Measurements from ENCODE around the gene GAPDH.
"Not testable (repeated sequence)": the region's sequence is repeated elsewhere in the genome, so short reads cannot be mapped to it uniquely, and the experiment has no call there.

Gene GAPDH

GRCh38 chr12:6541371-6542165 is 7.3 kb downstream of the GAPDH start:
- in situ Hi-C loops (cut with MboI; ENCODE audit: low sequenced_read_pairs) = no loop called here

- in situ Hi-C loops (cut with MboI; ENCODE audit: low sequenced_read_pairs) = no loop called here
These were observed 8.1 kb downstream of the GAPDH start for GRCh38 chr12:6542209-6543009.

GRCh38 chr12:6546016-6546415 is 11.7 kb downstream of the GAPDH start:
- in situ Hi-C loops (cut with MboI; ENCODE audit: low sequenced_read_pairs) = no loop called here

- in situ Hi-C loops (cut with MboI; ENCODE audit: low sequenced_read_pairs) = no loop called here
These were observed 13.2 kb downstream of the GAPDH start for GRCh38 chr12:6547566-6547965.

- in situ Hi-C loops (cut with MboI; ENCODE audit: low sequenced_read_pairs) = no loop called here
These were observed 13.7 kb downstream of the GAPDH start for GRCh38 chr12:6547987-6548386.

GRCh38 chr12:6548556-6548955 is 14.2 kb downstream of the GAPDH start:
- in situ Hi-C loops (cut with MboI; ENCODE audit: low sequenced_read_pairs) = no loop called here

GRCh38 chr12:6548966-6549683 is 14.8 kb downstream of the GAPDH start:
- in situ Hi-C loops (cut with MboI; ENCODE audit: low sequenced_read_pairs) = no loop called here

GRCh38 chr12:6549684-6550151 is 15.4 kb downstream of the GAPDH start:
- in situ Hi-C loops (cut with MboI; ENCODE audit: low sequenced_read_pairs) = no loop called here

GRCh38 chr12:6550294-6551062 is 16.2 kb downstream of the GAPDH start:
- in situ Hi-C loops (cut with MboI; ENCODE audit: low sequenced_read_pairs) = no loop called here

GRCh38 chr12:6551063-6551461 is 16.7 kb downstream of the GAPDH start:
- in situ Hi-C loops (cut with MboI; ENCODE audit: low sequenced_read_pairs) = no loop called here

- in situ Hi-C loops (cut with MboI; ENCODE audit: low sequenced_read_pairs) = no loop called here
These were observed 17.3 kb downstream of the GAPDH start for GRCh38 chr12:6551496-6552139.

GRCh38 chr12:6552140-6552551 is 17.8 kb downstream of the GAPDH start:
- in situ Hi-C loops (cut with MboI; ENCODE audit: low sequenced_read_pairs) = no loop called here

GRCh38 chr12:6553051-6553868 is 18.9 kb downstream of the GAPDH start:
- in situ Hi-C loops (cut with MboI; ENCODE audit: low sequenced_read_pairs) = no loop called here

GRCh38 chr12:6554168-6555017 is 20.1 kb downstream of the GAPDH start:
- in situ Hi-C loops (cut with MboI; ENCODE audit: low sequenced_read_pairs) = no loop called here

GRCh38 chr12:6555018-6555691 is 20.8 kb downstream of the GAPDH start:
- in situ Hi-C loops (cut with MboI; ENCODE audit: low sequenced_read_pairs) = no loop called here

GRCh38 chr12:6556496-6556817 is 22.1 kb downstream of the GAPDH start:
- in situ Hi-C loops (cut with MboI; ENCODE audit: low sequenced_read_pairs) = not testable (repeated sequence)

- in situ Hi-C loops (cut with MboI; ENCODE audit: low sequenced_read_pairs) = no loop called here
These were observed 22.5 kb downstream of the GAPDH start for GRCh38 chr12:6556857-6557256.
